ENCODE measurements around the gene LAMA5. TPM values are rescaled to one million over a fixed set of nuclear protein-coding genes. Genes with fewer than 3 reads are reported as not detected.
"Not testable (repeated sequence)": the region's sequence is repeated elsewhere in the genome, so short reads cannot be mapped to it uniquely, and the experiment has no call there.

LAMA5 gene
- total RNA-seq, 2 experiments from 2014 or later: 0.16 to 0.78 TPM

GRCh38 chr20:62376112-62377063 is 9.3 kb upstream of the LAMA5 start:
- H3K36me3 Mint-ChIP-seq (ENCODE audit: low read depth): no peaks in the 10 kb centered on the region
- peaks cover 4% of the 10 kb centered on the region for H3K27me3 Mint-ChIP-seq
- H3K4me1 Mint-ChIP-seq (ENCODE audit: low read depth): no peaks in the 10 kb centered on the region
- TF ChIP-seq, protein P1, sequence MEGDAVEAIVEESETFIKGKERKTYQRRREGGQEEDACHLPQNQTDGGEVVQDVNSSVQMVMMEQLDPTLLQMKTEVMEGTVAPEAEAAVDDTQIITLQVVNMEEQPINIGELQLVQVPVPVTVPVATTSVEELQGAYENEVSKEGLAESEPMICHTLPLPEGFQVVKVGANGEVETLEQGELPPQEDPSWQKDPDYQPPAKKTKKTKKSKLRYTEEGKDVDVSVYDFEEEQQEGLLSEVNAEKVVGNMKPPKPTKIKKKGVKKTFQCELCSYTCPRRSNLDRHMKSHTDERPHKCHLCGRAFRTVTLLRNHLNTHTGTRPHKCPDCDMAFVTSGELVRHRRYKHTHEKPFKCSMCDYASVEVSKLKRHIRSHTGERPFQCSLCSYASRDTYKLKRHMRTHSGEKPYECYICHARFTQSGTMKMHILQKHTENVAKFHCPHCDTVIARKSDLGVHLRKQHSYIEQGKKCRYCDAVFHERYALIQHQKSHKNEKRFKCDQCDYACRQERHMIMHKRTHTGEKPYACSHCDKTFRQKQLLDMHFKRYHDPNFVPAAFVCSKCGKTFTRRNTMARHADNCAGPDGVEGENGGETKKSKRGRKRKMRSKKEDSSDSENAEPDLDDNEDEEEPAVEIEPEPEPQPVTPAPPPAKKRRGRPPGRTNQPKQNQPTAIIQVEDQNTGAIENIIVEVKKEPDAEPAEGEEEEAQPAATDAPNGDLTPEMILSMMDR (IDR thresholded peaks at IDR 0.05): no peak
- Histone ChIP-seq H3K36me3 (ENCODE audit: insufficient read depth, low read length) (no peaks in the 10 kb centered on the region), H3K4me3 (ENCODE audit: low read length) (no peak overlapping the region), H3K27ac (ENCODE audit: low read depth in 1 of 2, low read length in 2 of 2) (no peak overlapping the region), H3K27me3 (ENCODE audit: control insufficient read depth in 1 of 2, insufficient read depth in 2 of 2, low read length in 2 of 2) (no peaks in the 10 kb centered on the region), H3K9me3 (ENCODE audit: control insufficient read depth in 1 of 2, insufficient read depth in 1 of 2, low read length in 2 of 2) (no peaks in the 10 kb centered on the region), H3K4me1 (ENCODE audit: insufficient read depth, low read length) (no peaks in the 10 kb centered on the region)
- POLR2A ChIA-PET: no interaction called here
- no peaks in the 10 kb centered on the region for H3K9me3 Mint-ChIP-seq
- intact Hi-C loops (cut with DNase I, micrococcal nuclease): no loop called here
- no peak overlapping the region for H3K4me3 Mint-ChIP-seq
- H3K27ac Mint-ChIP-seq: no peak overlapping the region
- CTCF ChIA-PET: no interaction called here
- DNase-seq (no peak), ATAC-seq (ENCODE audit: poor library complexity) (no peak)

- no peaks in the 10 kb centered on the region for H3K9me3 ChIP-seq (ENCODE audit: control insufficient read depth in 1 of 2, insufficient read depth in 1 of 2, low read length in 2 of 2)
- no peak overlapping the region for H3K4me3 ChIP-seq (ENCODE audit: low read length)
- H3K36me3 ChIP-seq (ENCODE audit: insufficient read depth, low read length): no peaks in the 10 kb centered on the region
- ChIA-PET CTCF (no interaction called here), POLR2A (interaction anchor here (1.5 kb wide), 1 partner anchor 12 kb away, joined by 5 read pairs; the partner anchor contains the start of gene RPS21)
- no peak overlapping the region for H3K27ac ChIP-seq (ENCODE audit: low read depth in 1 of 2, low read length in 2 of 2)
- ATAC-seq (ENCODE audit: poor library complexity): no peak
- H3K4me3 Mint-ChIP-seq: no peak overlapping the region
- no peak overlapping the region for H3K27ac Mint-ChIP-seq
- peaks cover 5 to 8% of the 10 kb centered on the region in 2 experiments for H3K27me3 ChIP-seq (ENCODE audit: control insufficient read depth in 1 of 2, insufficient read depth in 2 of 2, low read length in 2 of 2)
- no peaks in the 10 kb centered on the region for H3K4me1 Mint-ChIP-seq (ENCODE audit: low read depth)
- H3K27me3 Mint-ChIP-seq: peaks cover 5% of the 10 kb centered on the region
- H3K36me3 Mint-ChIP-seq (ENCODE audit: low read depth): no peaks in the 10 kb centered on the region
- intact Hi-C loops (cut with DNase I, micrococcal nuclease): no loop called here
- TF ChIP-seq, protein P1 (IDR thresholded peaks at IDR 0.05): no peak
- no peaks in the 10 kb centered on the region for H3K4me1 ChIP-seq (ENCODE audit: insufficient read depth, low read length)
- DNase-seq: no peak
- H3K9me3 Mint-ChIP-seq: no peaks in the 10 kb centered on the region
Observed at GRCh38 chr20:62374331-62375152, 7.4 kb upstream of the LAMA5 start.

DNA sequence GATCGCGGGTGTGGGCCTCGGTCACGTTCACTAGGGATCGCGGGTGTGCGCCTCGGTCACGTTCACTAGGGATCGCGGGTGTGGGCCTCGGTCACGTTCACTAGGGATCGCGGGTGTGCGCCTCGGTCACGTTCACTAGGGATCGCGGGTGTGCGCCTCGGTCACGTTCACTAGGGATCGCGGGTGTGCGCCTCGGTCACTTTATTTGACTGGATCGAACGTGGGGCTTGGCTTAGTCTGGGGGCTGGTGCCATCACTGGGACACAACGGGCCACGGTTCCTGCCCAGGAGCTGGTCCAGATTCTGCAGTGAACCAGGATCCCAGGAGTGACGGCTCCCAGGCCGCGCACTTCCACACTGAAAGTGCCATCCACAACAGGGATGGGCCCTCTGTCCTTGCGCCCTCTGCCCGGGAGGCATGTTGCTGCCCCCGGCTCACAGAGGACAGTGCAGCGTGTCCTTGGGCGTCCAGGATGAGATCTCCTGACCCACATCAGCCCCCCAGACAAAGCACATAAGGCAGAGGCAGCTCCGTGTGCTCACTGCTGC is 6.6 kb upstream of the LAMA5 start:
- POLR2A ChIA-PET; CTCF ChIA-PET; H3K4me3 ChIP-seq (ENCODE audit: low read length); ATAC-seq (ENCODE audit: poor library complexity); H3K4me1 ChIP-seq (ENCODE audit: insufficient read depth, low read length); H3K27me3 Mint-ChIP-seq; H3K36me3 ChIP-seq (ENCODE audit: insufficient read depth, low read length); H3K27ac Mint-ChIP-seq; H3K9me3 Mint-ChIP-seq; H3K4me3 Mint-ChIP-seq; H3K27ac ChIP-seq (ENCODE audit: low read depth in 1 of 2, low read length in 2 of 2); DNase-seq; H3K9me3 ChIP-seq (ENCODE audit: control insufficient read depth in 1 of 2, insufficient read depth in 1 of 2, low read length in 2 of 2); H3K4me1 Mint-ChIP-seq (ENCODE audit: low read depth); intact Hi-C loops (cut with DNase I, micrococcal nuclease); H3K36me3 Mint-ChIP-seq (ENCODE audit: low read depth): not testable (repeated sequence)
- H3K27me3 ChIP-seq (ENCODE audit: control insufficient read depth in 1 of 2, insufficient read depth in 2 of 2, low read length in 2 of 2): peaks cover 11 to 13% of the 10 kb centered on the region in 2 experiments
